Measurements from ENCODE around the gene UBLCP1.

DNA sequence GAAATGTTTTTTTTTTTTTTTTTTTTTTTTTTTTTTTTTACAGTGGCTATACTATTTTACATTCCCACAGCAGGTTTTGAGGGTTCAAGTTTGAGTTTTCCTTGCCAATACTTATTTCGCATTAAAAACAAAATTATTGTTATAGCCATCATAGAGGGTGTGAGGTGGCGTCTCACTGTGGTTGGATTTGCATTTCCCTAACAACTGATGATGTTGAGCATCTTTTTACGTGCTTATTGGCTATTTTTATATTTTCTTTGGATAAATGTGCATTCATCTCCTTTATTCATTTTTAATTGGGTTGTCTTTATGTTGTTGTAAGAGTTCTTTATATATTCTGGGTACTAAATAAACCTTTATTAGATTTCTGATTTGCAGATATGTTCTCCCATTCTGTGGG, 18.9 kb upstream of the UBLCP1 start:
- TF ChIP-seq SP1 (IDR thresholded peaks at IDR 0.05) = no peak
- TF ChIP-seq FOXM1 (IDR thresholded peaks at IDR 0.05; ENCODE audit: borderline replicate concordance) = no peak
- no peak for TF ChIP-seq L3MBTL2 (conservative IDR thresholded peaks at IDR 0.05)
- no peak for TF ChIP-seq ELF4 (IDR thresholded peaks at IDR 0.05)
- TF ChIP-seq SUZ12 (IDR thresholded peaks at IDR 0.05) = no peak
- no peak for TF ChIP-seq FOXA1 (IDR thresholded peaks at IDR 0.05)
- no peak for TF ChIP-seq HDGF (IDR thresholded peaks at IDR 0.05; ENCODE audit: borderline replicate concordance)
- no peak for TF ChIP-seq ZNF384 (IDR thresholded peaks at IDR 0.05)
- no peak for TF ChIP-seq LEF1 (IDR thresholded peaks at IDR 0.05; ENCODE audit: borderline replicate concordance)

All from HEK293T (cell line).